Measurements from ENCODE around the gene THUMPD3. TPM values are rescaled to one million over a fixed set of nuclear protein-coding genes. Genes with fewer than 3 reads are reported as not detected.

Gene THUMPD3
- polyA plus RNA-seq, 2 donors = 21.2 to 24.7 TPM

GRCh38 chr3:9385187-9386077 lies 22.6 kb downstream of the THUMPD3 start:
- Histone ChIP-seq H3K4me3 (ENCODE audit: low read depth in 1 of 2, low read length in 2 of 2) (no peak overlapping the region), H3K4me1 (ENCODE audit: control insufficient read depth in 2 of 2, insufficient read depth in 2 of 2, low read length in 1 of 2) (no peaks in the 10 kb centered on the region), H3K9me3 (ENCODE audit: control insufficient read depth in 2 of 2, insufficient read depth in 1 of 2, low read depth in 1 of 2, low read length in 1 of 2) (no peaks in the 10 kb centered on the region), H3K27me3 (ENCODE audit: control insufficient read depth in 1 of 2, insufficient read depth in 2 of 2, low read length in 2 of 2) (no peaks in the 10 kb centered on the region), H3K27ac (ENCODE audit: low read depth in 2 of 2, low read length in 1 of 2) (no peak overlapping the region), H3K36me3 (ENCODE audit: control insufficient read depth in 2 of 2, insufficient read depth in 2 of 2, low read length in 1 of 2) (peaks cover 3 to 7% of the 10 kb centered on the region in 2 donors)
- WGBS, 2 donors = 69 to 73% methylated on average over 2 of the region's 2 CpGs

DNA sequence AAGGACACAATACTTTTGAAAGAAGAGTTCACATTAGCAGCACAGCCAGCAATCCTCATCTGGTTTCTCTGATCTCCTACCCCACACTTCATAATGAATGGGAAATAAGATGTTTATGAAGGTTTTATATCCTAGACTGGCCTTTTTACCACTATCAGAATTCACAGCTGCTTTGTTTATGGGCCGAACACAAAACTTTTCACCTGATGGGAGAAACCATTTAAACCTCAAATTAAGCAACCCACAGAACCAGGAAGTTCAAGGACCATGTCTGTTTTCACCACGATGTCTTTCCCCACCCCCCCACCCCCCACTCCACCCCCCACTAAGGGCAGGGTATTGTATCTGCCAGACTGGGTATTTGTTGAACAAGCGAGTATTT lies 23.2 kb downstream of the THUMPD3 start:
- Histone ChIP-seq H3K36me3 (ENCODE audit: control insufficient read depth in 2 of 2, insufficient read depth in 2 of 2, low read length in 1 of 2) (peaks cover 3 to 9% of the 10 kb centered on the region in 2 donors), H3K4me3 (ENCODE audit: low read depth in 1 of 2, low read length in 2 of 2) (no peak overlapping the region), H3K4me1 (ENCODE audit: control insufficient read depth in 2 of 2, insufficient read depth in 2 of 2, low read length in 1 of 2) (no peaks in the 10 kb centered on the region), H3K9me3 (ENCODE audit: control insufficient read depth in 2 of 2, insufficient read depth in 1 of 2, low read depth in 1 of 2, low read length in 1 of 2) (no peaks in the 10 kb centered on the region), H3K27ac (ENCODE audit: low read depth in 2 of 2, low read length in 1 of 2) (no peak overlapping the region), H3K27me3 (ENCODE audit: control insufficient read depth in 1 of 2, insufficient read depth in 2 of 2, low read length in 2 of 2) (no peaks in the 10 kb centered on the region)
- 67 to 70% methylated on average over 3 of the region's 3 CpGs for WGBS, 2 donors

- Histone ChIP-seq H3K36me3 (ENCODE audit: control insufficient read depth in 2 of 2, insufficient read depth in 2 of 2, low read length in 1 of 2) (peaks cover 3 to 12% of the 10 kb centered on the region in 2 donors), H3K27ac (ENCODE audit: low read depth in 2 of 2, low read length in 1 of 2) (no peak overlapping the region), H3K4me3 (ENCODE audit: low read depth in 1 of 2, low read length in 2 of 2) (no peak overlapping the region), H3K9me3 (ENCODE audit: control insufficient read depth in 2 of 2, insufficient read depth in 1 of 2, low read depth in 1 of 2, low read length in 1 of 2) (no peaks in the 10 kb centered on the region), H3K4me1 (ENCODE audit: control insufficient read depth in 2 of 2, insufficient read depth in 2 of 2, low read length in 1 of 2) (no peaks in the 10 kb centered on the region), H3K27me3 (ENCODE audit: control insufficient read depth in 1 of 2, insufficient read depth in 2 of 2, low read length in 2 of 2) (no peaks in the 10 kb centered on the region)
- WGBS, 2 donors = 0 to 43% methylated on average over 1 of the region's 1 CpG
These were observed 23.9 kb downstream of the THUMPD3 start for GRCh38 chr3:9386501-9387321.

- no peaks in the 10 kb centered on the region for H3K27me3 ChIP-seq (ENCODE audit: control insufficient read depth in 1 of 2, insufficient read depth in 2 of 2, low read length in 2 of 2)
- H3K36me3 ChIP-seq (ENCODE audit: control insufficient read depth in 2 of 2, insufficient read depth in 2 of 2, low read length in 1 of 2) = peaks cover 3 to 12% of the 10 kb centered on the region in 2 donors
- H3K4me1 ChIP-seq (ENCODE audit: control insufficient read depth in 2 of 2, insufficient read depth in 2 of 2, low read length in 1 of 2) = no peaks in the 10 kb centered on the region
- H3K9me3 ChIP-seq (ENCODE audit: control insufficient read depth in 2 of 2, insufficient read depth in 1 of 2, low read depth in 1 of 2, low read length in 1 of 2) = no peaks in the 10 kb centered on the region
- no peak overlapping the region for H3K27ac ChIP-seq (ENCODE audit: low read depth in 2 of 2, low read length in 1 of 2)
- WGBS, 2 donors = 51 to 61% methylated on average over 2 of the region's 2 CpGs
- no peak overlapping the region for H3K4me3 ChIP-seq (ENCODE audit: low read depth in 1 of 2, low read length in 2 of 2)
These were observed 24.4 kb downstream of the THUMPD3 start for GRCh38 chr3:9387322-9387655.

- 83 to 85% methylated on average over 2 of the region's 2 CpGs for WGBS, 2 donors
- no peak overlapping the region for H3K4me3 ChIP-seq (ENCODE audit: low read depth in 1 of 2, low read length in 2 of 2)
- no peak overlapping the region for H3K27ac ChIP-seq (ENCODE audit: low read depth in 2 of 2, low read length in 1 of 2)
- no peaks in the 10 kb centered on the region for H3K9me3 ChIP-seq (ENCODE audit: control insufficient read depth in 2 of 2, insufficient read depth in 1 of 2, low read depth in 1 of 2, low read length in 1 of 2)
- peaks cover 3 to 12% of the 10 kb centered on the region in 2 donors for H3K36me3 ChIP-seq (ENCODE audit: control insufficient read depth in 2 of 2, insufficient read depth in 2 of 2, low read length in 1 of 2)
- no peaks in the 10 kb centered on the region for H3K27me3 ChIP-seq (ENCODE audit: control insufficient read depth in 1 of 2, insufficient read depth in 2 of 2, low read length in 2 of 2)
- no peaks in the 10 kb centered on the region for H3K4me1 ChIP-seq (ENCODE audit: control insufficient read depth in 2 of 2, insufficient read depth in 2 of 2, low read length in 1 of 2)
These were observed 25.3 kb downstream of the THUMPD3 start for GRCh38 chr3:9388142-9388541.

- Histone ChIP-seq H3K9me3 (ENCODE audit: control insufficient read depth in 2 of 2, insufficient read depth in 1 of 2, low read depth in 1 of 2, low read length in 1 of 2) (no peaks in the 10 kb centered on the region), H3K4me1 (ENCODE audit: control insufficient read depth in 2 of 2, insufficient read depth in 2 of 2, low read length in 1 of 2) (no peaks in the 10 kb centered on the region), H3K36me3 (ENCODE audit: control insufficient read depth in 2 of 2, insufficient read depth in 2 of 2, low read length in 1 of 2) (peaks cover 3 to 12% of the 10 kb centered on the region in 2 donors), H3K27ac (ENCODE audit: low read depth in 2 of 2, low read length in 1 of 2) (no peak overlapping the region), H3K4me3 (ENCODE audit: low read depth in 1 of 2, low read length in 2 of 2) (no peak overlapping the region), H3K27me3 (ENCODE audit: control insufficient read depth in 1 of 2, insufficient read depth in 2 of 2, low read length in 2 of 2) (no peaks in the 10 kb centered on the region)
- WGBS, 2 donors = 70 to 80% methylated on average over 5 of the region's 5 CpGs
These were observed 25.9 kb downstream of the THUMPD3 start for GRCh38 chr3:9388562-9389272.

DNA sequence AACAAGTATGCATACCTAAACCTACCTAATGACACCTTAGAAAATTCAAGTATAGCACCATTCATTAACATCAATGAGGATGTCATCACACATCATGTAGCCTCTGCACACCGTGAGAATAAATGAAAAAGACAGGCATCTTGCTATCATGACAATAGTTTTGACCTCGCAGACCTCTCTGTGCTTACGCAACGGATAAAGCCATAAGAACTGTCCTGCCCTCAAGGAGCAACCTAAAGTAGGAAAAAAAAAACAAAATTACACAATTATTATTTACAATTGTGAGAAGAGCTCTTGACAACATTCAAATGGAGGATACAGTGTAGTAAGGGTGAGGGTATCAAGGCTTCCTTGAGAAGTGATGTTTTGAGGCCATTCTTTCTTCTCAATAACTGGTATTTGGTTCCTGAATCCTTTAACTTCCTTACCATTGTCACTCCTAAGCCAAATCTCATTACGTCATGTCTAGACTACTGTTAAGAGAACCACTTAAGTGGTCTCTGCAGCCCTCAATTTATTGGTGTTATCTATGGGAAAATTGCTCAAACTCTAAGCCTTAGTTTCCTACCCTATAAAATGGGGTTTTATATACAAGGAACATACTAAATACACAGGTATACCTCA lies 27.5 kb downstream of the THUMPD3 start:
- H3K27ac ChIP-seq (ENCODE audit: low read depth in 2 of 2, low read length in 1 of 2) = no peak overlapping the region
- no peaks in the 10 kb centered on the region for H3K4me1 ChIP-seq (ENCODE audit: control insufficient read depth in 2 of 2, insufficient read depth in 2 of 2, low read length in 1 of 2)
- H3K36me3 ChIP-seq (ENCODE audit: control insufficient read depth in 2 of 2, insufficient read depth in 2 of 2, low read length in 1 of 2) = peaks cover 3 to 11% of the 10 kb centered on the region in 2 donors
- H3K9me3 ChIP-seq (ENCODE audit: control insufficient read depth in 2 of 2, insufficient read depth in 1 of 2, low read depth in 1 of 2, low read length in 1 of 2) = no peaks in the 10 kb centered on the region
- H3K27me3 ChIP-seq (ENCODE audit: control insufficient read depth in 1 of 2, insufficient read depth in 2 of 2, low read length in 2 of 2) = no peaks in the 10 kb centered on the region
- 93 to 95% methylated on average over 5 of the region's 5 CpGs for WGBS, 2 donors
- H3K4me3 ChIP-seq (ENCODE audit: low read depth in 1 of 2, low read length in 2 of 2) = no peak overlapping the region

DNA sequence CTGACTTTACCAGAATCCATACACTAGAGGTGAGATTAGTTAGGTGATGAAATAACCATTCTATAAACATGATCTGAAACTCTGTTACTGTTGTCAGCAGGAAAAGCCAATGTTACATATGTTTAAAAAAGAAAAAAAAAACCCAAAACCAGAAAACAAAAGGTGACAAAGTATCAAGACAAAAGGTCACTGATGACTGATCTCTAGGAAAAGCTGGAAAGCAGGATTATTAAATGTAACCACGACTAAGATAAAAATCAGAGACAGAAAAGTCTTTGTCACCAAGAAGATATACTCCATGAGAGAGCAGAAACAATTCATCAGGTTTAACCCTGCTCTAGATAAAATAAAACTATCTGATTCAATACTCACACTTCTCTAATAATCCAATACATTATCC lies 29.2 kb downstream of the THUMPD3 start:
- no peaks in the 10 kb centered on the region for H3K9me3 ChIP-seq (ENCODE audit: control insufficient read depth in 2 of 2, insufficient read depth in 1 of 2, low read depth in 1 of 2, low read length in 1 of 2)
- H3K4me3 ChIP-seq (ENCODE audit: low read depth in 1 of 2, low read length in 2 of 2) = no peak overlapping the region
- no peak overlapping the region for H3K27ac ChIP-seq (ENCODE audit: low read depth in 2 of 2, low read length in 1 of 2)
- WGBS, 2 donors = 19 to 20% methylated on average over 1 of the region's 1 CpG
- peaks cover 3 to 11% of the 10 kb centered on the region in 2 donors for H3K36me3 ChIP-seq (ENCODE audit: control insufficient read depth in 2 of 2, insufficient read depth in 2 of 2, low read length in 1 of 2)
- no peaks in the 10 kb centered on the region for H3K4me1 ChIP-seq (ENCODE audit: control insufficient read depth in 2 of 2, insufficient read depth in 2 of 2, low read length in 1 of 2)
- no peaks in the 10 kb centered on the region for H3K27me3 ChIP-seq (ENCODE audit: control insufficient read depth in 1 of 2, insufficient read depth in 2 of 2, low read length in 2 of 2)

Measured in esophagus (tissue), 2 donors.